ENCODE measurements around the gene SOD2. TPM values are rescaled to one million over a fixed set of nuclear protein-coding genes. Genes with fewer than 3 reads are reported as not detected.
A peak's percentile ranks its signal among the peaks of the same experiment; 100 is the strongest.

SOD2 gene
- total RNA-seq (2013) = 511 TPM
- 100 to 1,000 TPM; 447 to 746 (median 569) TPM for polyA plus RNA-seq
- 446 and 513 TPM in 2 replicates for polyA minus RNA-seq

GRCh38 chr6:159693128-159693893 lies at the start of gene SOD2:
Gene SOD2 (minus strand): TSS chr6:159693241. CDS start chr6:159693167, 74 bp downstream.
- no peak for TF ChIP-seq CTCF (IDR thresholded peaks at IDR 0.05)
- peaks cover 11 to 29% of the 10 kb centered on the region in 2 donors for H3K36me3 ChIP-seq (replicated peaks in 1 of 2; ENCODE audit: control insufficient read depth in 1 of 2, insufficient read depth in 2 of 2, low read length in 2 of 2)
- peaks cover 20 to 34% of the 10 kb centered on the region in 2 donors for H3K36me3 Mint-ChIP-seq
- intact Hi-C loops (cut with micrococcal nuclease) = loop anchor here (2.0 to 10.0 kb wide), 5 partner anchors 33 to 281 kb away; partner anchors contain the start of genes MRPL18 (in 1 of the 2), TCP1 (in 1 of the 2) and WTAP (in 1 of the 2)
- peak within 1 kb of the TSS; percentile 95 to 99 (median 97) for H3K27ac Mint-ChIP-seq
- under 1% methylated on average over 69 of the region's 74 CpGs for WGBS (ENCODE audit: insufficient coverage)
- DNase-seq = peak; percentile 75 to 97 (median 85)
- peak within 1 kb of the TSS; percentile 94 to 96 for H3K27ac ChIP-seq (ENCODE audit: low read depth in 1 of 2, low read length in 2 of 2)
- peak within 1 kb of the TSS; percentile 72 for H2AFZ ChIP-seq (ENCODE audit: insufficient read depth, low read depth, low read length, poor library complexity, severe bottlenecking)
- peaks cover 0 to 5% (median 0%) of the 10 kb centered on the region in 7 donors for H3K9me3 Mint-ChIP-seq
- no peaks in the 10 kb centered on the region for H3K9me3 ChIP-seq (replicated peaks in 1 of 2; ENCODE audit: control insufficient read depth in 1 of 2, insufficient read depth in 1 of 2, low read length in 2 of 2)
- no peaks in the 10 kb centered on the region for H3K27me3 ChIP-seq (ENCODE audit: control insufficient read depth in 2 of 2, insufficient read depth in 2 of 2, low read length in 2 of 2)
- H3K27me3 Mint-ChIP-seq (ENCODE audit: low read depth in 3 of 3) = peaks cover 0 to 4% (median 0%) of the 10 kb centered on the region in 3 donors
- H3K79me2 ChIP-seq (ENCODE audit: insufficient read depth, low read length) = peaks cover 45% of the 10 kb centered on the region
- H3K4me3 Mint-ChIP-seq = peak within 1 kb of the TSS; percentile 93 to 96
- peak within 1 kb of the TSS; percentile 87 for H3K4me2 ChIP-seq (replicated peaks; ENCODE audit: extremely low read depth, low read length, poor library complexity, severe bottlenecking)
- H4K20me1 ChIP-seq (ENCODE audit: insufficient read depth, low read length) = peaks cover 44% of the 10 kb centered on the region
- peak within 1 kb of the TSS; percentile 80 to 100 (median 81) for H3K4me3 ChIP-seq (replicated peaks in 1 of 3; ENCODE audit: low read depth in 2 of 3, low read length in 3 of 3)
- H3K4me1 ChIP-seq (ENCODE audit: control insufficient read depth in 1 of 2, insufficient read depth in 2 of 2, low read length in 2 of 2) = peaks cover 42 to 59% of the 10 kb centered on the region in 2 donors
- H3K4me1 Mint-ChIP-seq = peaks cover 51% of the 10 kb centered on the region
- peak within 1 kb of the TSS; percentile 88 for H3K9ac ChIP-seq (ENCODE audit: insufficient read depth, low read length, poor library complexity, severe bottlenecking)

GRCh38 chr6:159742165-159742564 lies 49.1 kb upstream of the SOD2 start:
- H3K27ac Mint-ChIP-seq = no peak overlapping the region
- H3K9me3 Mint-ChIP-seq = no peaks in the 10 kb centered on the region
- Histone ChIP-seq H4K20me1 (ENCODE audit: insufficient read depth, low read length) (peaks cover 100% of the 10 kb centered on the region), H3K36me3 (replicated peaks in 1 of 2; ENCODE audit: control insufficient read depth in 1 of 2, insufficient read depth in 2 of 2, low read length in 2 of 2) (peaks cover 67 to 89% of the 10 kb centered on the region in 2 donors), H3K9ac (ENCODE audit: insufficient read depth, low read length, poor library complexity, severe bottlenecking) (no peak overlapping the region), H3K27ac (ENCODE audit: low read depth in 1 of 2, low read length in 2 of 2) (no peak overlapping the region), H2AFZ (ENCODE audit: insufficient read depth, low read depth, low read length, poor library complexity, severe bottlenecking) (no peak overlapping the region), H3K4me1 (ENCODE audit: control insufficient read depth in 1 of 2, insufficient read depth in 2 of 2, low read length in 2 of 2) (peaks cover 11 to 22% of the 10 kb centered on the region in 2 donors), H3K4me3 (replicated peaks in 1 of 3; ENCODE audit: low read depth in 2 of 3, low read length in 3 of 3) (no peak overlapping the region), H3K9me3 (replicated peaks in 1 of 2; ENCODE audit: control insufficient read depth in 1 of 2, insufficient read depth in 1 of 2, low read length in 2 of 2) (no peaks in the 10 kb centered on the region), H3K4me2 (replicated peaks; ENCODE audit: extremely low read depth, low read length, poor library complexity, severe bottlenecking) (no peak overlapping the region), H3K79me2 (ENCODE audit: insufficient read depth, low read length) (peaks cover 93% of the 10 kb centered on the region), H3K27me3 (ENCODE audit: control insufficient read depth in 2 of 2, insufficient read depth in 2 of 2, low read length in 2 of 2) (no peaks in the 10 kb centered on the region)
- H3K36me3 Mint-ChIP-seq = peaks cover 67 to 78% of the 10 kb centered on the region in 2 donors
- peaks cover 20% of the 10 kb centered on the region for H3K4me1 Mint-ChIP-seq
- WGBS (ENCODE audit: insufficient coverage) = no CpG with 5 or more reads among the region's 1 CpG
- no peak overlapping the region for H3K4me3 Mint-ChIP-seq
- TF ChIP-seq CTCF (IDR thresholded peaks at IDR 0.05) = no peak
- intact Hi-C loops (cut with micrococcal nuclease) = no loop called here
- H3K27me3 Mint-ChIP-seq (ENCODE audit: low read depth in 3 of 3) = no peaks in the 10 kb centered on the region
- no peak for DNase-seq
